CD14-positive monocyte (primary cell): ENCODE results near the gene STAC3. TPM values are rescaled to one million over a fixed set of nuclear protein-coding genes. Genes with fewer than 3 reads are reported as not detected.

ENCODE experiments used
- DNase-seq, 3 donors: peaks; one replicate each; pipeline ENCODE4 v3.0.0-alpha.2; 2011 to 2022
- H2AFZ ChIP-seq: 2 replicates; pipeline ENCODE4 v1.6.0; 2012; ENCODE audit warnings: mild to moderate bottlenecking, low read depth, low read length, inconsistent platforms; ENCODE audit not compliant: insufficient read depth, poor library complexity, severe bottlenecking
- H3K27ac ChIP-seq, 2 donors: 1 replicate in 1 of 2; 2 replicates in 1 of 2; pipeline ENCODE4 v1.5.1; 2012 to 2013; ENCODE audit warnings: low read length in 2 of 2, control low read depth in 1 of 2, inconsistent platforms in 1 of 2, low read depth in 1 of 2, mild to moderate bottlenecking in 1 of 2
- H3K27me3 ChIP-seq, 2 donors: one replicate each; pipeline versions ENCODE4 v1.6.0 to v1.6.1; 2011 to 2013; ENCODE audit warnings: low read length in 2 of 2; ENCODE audit not compliant: control insufficient read depth in 2 of 2, insufficient read depth in 2 of 2
- H3K36me3 ChIP-seq, 2 donors: replicated peaks in 1 of 2; 1 replicate in 1 of 2; 2 replicates in 1 of 2; pipeline versions ENCODE4 v1.5.1 to v1.6.1; 2012 to 2013; ENCODE audit warnings: low read length in 2 of 2, control low read depth in 1 of 2, inconsistent platforms in 1 of 2, mild to moderate bottlenecking in 1 of 2; ENCODE audit not compliant: insufficient read depth in 2 of 2, control insufficient read depth in 1 of 2
- H3K4me1 ChIP-seq, 2 donors: 1 replicate in 1 of 2; 2 replicates in 1 of 2; pipeline versions ENCODE4 v1.5.1 to v1.6.1; 2012 to 2013; ENCODE audit warnings: low read length in 2 of 2, control low read depth in 1 of 2, inconsistent platforms in 1 of 2, mild to moderate bottlenecking in 1 of 2, moderate library complexity in 1 of 2; ENCODE audit not compliant: insufficient read depth in 2 of 2, control insufficient read depth in 1 of 2
- H3K4me2 ChIP-seq: replicated peaks from 2 replicates; pipeline ENCODE3; 2012; ENCODE audit warnings: low read length, moderate library complexity, mild to moderate bottlenecking; ENCODE audit not compliant: poor library complexity, severe bottlenecking; ENCODE audit errors: extremely low read depth
- H3K4me3 ChIP-seq, 3 experiments: fragments of 200-600 bp in 1 of 3; sonication (generic) in 1 of 3; replicated peaks in 1 of 3; 1 replicate in 2 of 3; 2 replicates in 1 of 3; pipeline ENCODE4 v1.5.1; 2011 to 2013; ENCODE audit warnings: low read length in 3 of 3, mild to moderate bottlenecking in 3 of 3, control low read depth in 2 of 3, low read depth in 2 of 3, inconsistent platforms in 1 of 3, moderate library complexity in 1 of 3
- H3K79me2 ChIP-seq: 2 replicates; pipeline ENCODE4 v1.6.0; 2012; ENCODE audit warnings: mild to moderate bottlenecking, control low read depth, inconsistent platforms, low read length, moderate library complexity; ENCODE audit not compliant: insufficient read depth
- H3K9ac ChIP-seq: 2 replicates; pipeline ENCODE4 v1.6.0; 2017; ENCODE audit warnings: low read length, mild to moderate bottlenecking; ENCODE audit not compliant: insufficient read depth, poor library complexity, severe bottlenecking
- H3K9me3 ChIP-seq, 2 donors: replicated peaks in 1 of 2; 1 replicate in 1 of 2; 2 replicates in 1 of 2; pipeline versions ENCODE4 v1.5.1 to v1.6.1; 2012 to 2013; ENCODE audit warnings: low read length in 2 of 2, control low read depth in 1 of 2; ENCODE audit not compliant: control insufficient read depth in 1 of 2, insufficient read depth in 1 of 2
- H4K20me1 ChIP-seq: 2 replicates; pipeline ENCODE4 v1.6.0; 2012; ENCODE audit warnings: mild to moderate bottlenecking, low read length, control low read depth, moderate library complexity; ENCODE audit not compliant: insufficient read depth
- H3K27ac Mint-ChIP-seq, 7 donors: one replicate each; pipeline ENCODE4 v1.8.0; 2020; ENCODE audit warnings: mild to moderate bottlenecking in 7 of 7, mixed read lengths in 7 of 7, moderate library complexity in 6 of 7, inconsistent platforms in 2 of 7
- H3K27me3 Mint-ChIP-seq, 3 donors: one replicate each; pipeline ENCODE4 v1.8.0; 2021 to 2022; ENCODE audit warnings: low read depth in 3 of 3, mild to moderate bottlenecking in 3 of 3, mixed read lengths in 3 of 3, moderate library complexity in 3 of 3, inconsistent platforms in 1 of 3
- H3K36me3 Mint-ChIP-seq, 2 donors: one replicate each; pipeline ENCODE4 v1.8.0; 2020; ENCODE audit warnings: mixed read lengths in 2 of 2, inconsistent platforms in 1 of 2, mild to moderate bottlenecking in 1 of 2
- H3K4me1 Mint-ChIP-seq: one replicate; pipeline ENCODE4 v1.8.0; 2020; ENCODE audit warnings: mild to moderate bottlenecking, mixed read lengths
- H3K4me3 Mint-ChIP-seq, 2 donors: one replicate each; pipeline ENCODE4 v1.8.0; 2020; ENCODE audit warnings: mild to moderate bottlenecking in 2 of 2, mixed read lengths in 2 of 2, moderate library complexity in 1 of 2
- H3K9me3 Mint-ChIP-seq, 7 donors: one replicate each; pipeline ENCODE4 v1.8.0; 2020 to 2022; ENCODE audit warnings: mixed read lengths in 7 of 7, mild to moderate bottlenecking in 6 of 7, moderate library complexity in 6 of 7, inconsistent platforms in 2 of 7
- WGBS: methylation state at CpG from one replicate; pipeline ENCODE4 v1.1.5; 2013; ENCODE audit warnings: missing lambda C conversion rate; ENCODE audit not compliant: insufficient coverage; 5-methylcytosine and 5-hydroxymethylcytosine counted together
- intact Hi-C, 2 donors: fragments of 100-400 bp; cut with micrococcal nuclease; formaldehyde crosslinking; loops; one replicate each; pipeline versions ENCODE4 v1.15.0 to v1.15.1; 2023
- polyA plus RNA-seq, 3 donors: library from polyadenylated mRNA; depleted of rRNA in 1 of 3; unstranded in 2 of 3; stranded (reverse) in 1 of 3; fragments of 300-500 nt in 2 of 3; fragments of >200 nt in 1 of 3; fragmentation: Illumina TruSeq in 2 of 3; gene quantifications; 1 replicate in 2 of 3; 2 replicates in 1 of 3; pipeline ENCODE4 v1.2.3, GENCODE V29; 2012 to 2021
- TF ChIP-seq, protein P1 (sequence below): fragments of 200-600 bp; IDR thresholded peaks from one replicate; pipeline ENCODE4 v1.8.0; 2022; ENCODE audit warnings: antibody characterized with exemption, mild to moderate bottlenecking

STAC3 gene
- polyA plus RNA-seq, 3 donors: 7.0 to 32.1 (median 9.1) TPM

DNA sequence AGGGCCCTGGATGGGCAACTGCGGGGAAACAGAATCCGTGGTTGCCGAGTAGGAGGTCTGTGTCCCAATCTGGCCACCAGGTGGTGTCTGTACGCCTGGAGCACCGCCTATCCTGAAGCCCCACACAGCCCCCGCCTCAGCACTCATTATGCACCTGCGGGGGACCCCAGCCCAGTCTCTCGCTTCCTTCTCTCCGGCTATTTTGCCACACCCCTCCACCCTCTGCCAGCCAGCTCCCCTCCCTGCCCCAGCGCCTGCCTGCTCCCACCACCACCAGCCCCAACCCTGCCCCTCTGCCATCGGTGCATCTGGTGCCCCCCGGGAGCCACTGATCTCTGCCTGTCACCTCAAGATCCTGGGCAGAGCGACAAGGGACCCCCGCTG, 36.6 kb downstream of the STAC3 start:
- peaks cover 35 to 40% of the 10 kb centered on the region in 2 donors for H3K36me3 ChIP-seq
- no peak overlapping the region for H3K4me3 ChIP-seq
- H3K36me3 Mint-ChIP-seq: peaks cover 41 to 52% of the 10 kb centered on the region in 2 donors
- no peak overlapping the region for H3K9ac ChIP-seq
- TF ChIP-seq, protein P1, sequence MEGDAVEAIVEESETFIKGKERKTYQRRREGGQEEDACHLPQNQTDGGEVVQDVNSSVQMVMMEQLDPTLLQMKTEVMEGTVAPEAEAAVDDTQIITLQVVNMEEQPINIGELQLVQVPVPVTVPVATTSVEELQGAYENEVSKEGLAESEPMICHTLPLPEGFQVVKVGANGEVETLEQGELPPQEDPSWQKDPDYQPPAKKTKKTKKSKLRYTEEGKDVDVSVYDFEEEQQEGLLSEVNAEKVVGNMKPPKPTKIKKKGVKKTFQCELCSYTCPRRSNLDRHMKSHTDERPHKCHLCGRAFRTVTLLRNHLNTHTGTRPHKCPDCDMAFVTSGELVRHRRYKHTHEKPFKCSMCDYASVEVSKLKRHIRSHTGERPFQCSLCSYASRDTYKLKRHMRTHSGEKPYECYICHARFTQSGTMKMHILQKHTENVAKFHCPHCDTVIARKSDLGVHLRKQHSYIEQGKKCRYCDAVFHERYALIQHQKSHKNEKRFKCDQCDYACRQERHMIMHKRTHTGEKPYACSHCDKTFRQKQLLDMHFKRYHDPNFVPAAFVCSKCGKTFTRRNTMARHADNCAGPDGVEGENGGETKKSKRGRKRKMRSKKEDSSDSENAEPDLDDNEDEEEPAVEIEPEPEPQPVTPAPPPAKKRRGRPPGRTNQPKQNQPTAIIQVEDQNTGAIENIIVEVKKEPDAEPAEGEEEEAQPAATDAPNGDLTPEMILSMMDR: peak; percentile 70
- peak; percentile 44 to 60 (median 58) for DNase-seq
- peaks cover 0 to 17% of the 10 kb centered on the region in 2 donors for H3K9me3 ChIP-seq
- 1% methylated on average over 13 of the region's 14 CpGs for WGBS
- intact Hi-C loops: loop anchor here in 1 of 2 donors (5.0 kb wide), 1 partner anchor 33 kb away; no protein-coding TSS in a partner anchor
- H3K9me3 Mint-ChIP-seq: peaks cover 0 to 18% (median 11%) of the 10 kb centered on the region in 7 donors
- H2AFZ ChIP-seq: no peak overlapping the region
- peak overlapping the region; percentile 24 to 84 for H3K4me3 Mint-ChIP-seq
- H3K27ac ChIP-seq: no peak overlapping the region
- peaks cover 55 to 61% (median 59%) of the 10 kb centered on the region in 3 donors for H3K27me3 Mint-ChIP-seq
- peaks cover 26 to 41% of the 10 kb centered on the region in 2 donors for H3K4me1 ChIP-seq
- H3K4me1 Mint-ChIP-seq: peaks cover 33% of the 10 kb centered on the region
- H3K4me2 ChIP-seq: no peak overlapping the region
- peaks cover 50 to 57% of the 10 kb centered on the region in 2 donors for H3K27me3 ChIP-seq
- no peaks in the 10 kb centered on the region for H3K79me2 ChIP-seq
- no peak overlapping the region for H3K27ac Mint-ChIP-seq
- H4K20me1 ChIP-seq: peaks cover 68% of the 10 kb centered on the region

DNA sequence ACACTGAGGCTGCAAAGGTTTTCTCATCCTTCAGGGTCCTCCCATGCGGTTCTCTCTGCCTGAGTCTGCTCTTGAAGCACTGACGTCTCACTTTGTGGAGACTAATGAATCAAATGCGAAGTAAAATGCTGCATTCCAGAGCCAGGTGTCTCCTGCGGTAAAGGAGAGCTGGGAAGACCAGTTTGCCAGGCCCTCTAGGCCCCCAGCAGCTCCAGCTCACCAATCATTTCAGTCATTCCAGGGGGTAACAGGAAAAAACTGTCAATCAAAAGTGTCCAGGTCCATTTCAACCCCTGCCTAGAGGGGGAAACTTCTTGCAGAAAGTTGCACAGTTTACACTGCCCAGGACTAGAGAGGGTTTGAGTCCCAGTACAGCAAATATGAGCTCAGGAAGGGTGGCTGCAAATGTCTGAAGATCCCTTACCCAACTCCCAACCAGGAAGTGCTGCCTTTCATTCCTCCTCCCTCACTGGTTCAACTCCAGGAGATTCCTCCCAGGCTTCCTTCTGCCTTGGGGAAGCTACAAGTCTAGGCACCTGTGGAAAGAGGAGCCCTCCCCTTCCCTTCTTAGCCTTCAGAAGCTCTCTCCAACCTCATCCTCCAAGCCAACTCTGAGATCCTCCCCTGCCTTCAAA, 37.1 kb downstream of the STAC3 start:
- Histone ChIP-seq H3K9me3 (peaks cover 0 to 16% of the 10 kb centered on the region in 2 donors), H4K20me1 (peaks cover 73% of the 10 kb centered on the region), H3K27ac (no peak overlapping the region), H2AFZ (no peak overlapping the region), H3K79me2 (no peaks in the 10 kb centered on the region), H3K9ac (no peak overlapping the region), H3K4me3 (no peak overlapping the region), H3K36me3 (peaks cover 40 to 45% of the 10 kb centered on the region in 2 donors), H3K27me3 (peaks cover 45 to 52% of the 10 kb centered on the region in 2 donors), H3K4me2 (no peak overlapping the region), H3K4me1 (peaks cover 26 to 41% of the 10 kb centered on the region in 2 donors)
- TF ChIP-seq, protein P1: no peak
- H3K4me1 Mint-ChIP-seq: peaks cover 33% of the 10 kb centered on the region
- H3K9me3 Mint-ChIP-seq: peaks cover 0 to 18% (median 11%) of the 10 kb centered on the region in 7 donors
- H3K27ac Mint-ChIP-seq: no peak overlapping the region
- peaks cover 49 to 56% (median 54%) of the 10 kb centered on the region in 3 donors for H3K27me3 Mint-ChIP-seq
- H3K4me3 Mint-ChIP-seq: peak overlapping the region; percentile 24 to 84
- intact Hi-C loops: loop anchor here (1.0 to 5.0 kb wide), 2 partner anchors 25 to 33 kb away; no protein-coding TSS in a partner anchor
- DNase-seq: no peak
- peaks cover 46 to 56% of the 10 kb centered on the region in 2 donors for H3K36me3 Mint-ChIP-seq
- whole genome bisulfite sequencing: 43% methylated on average over 2 of the region's 4 CpGs
